PC-3 (cell line): ENCODE data around the gene SLC12A2. TPM values are rescaled to one million over a fixed set of nuclear protein-coding genes. Genes with fewer than 3 reads are reported as not detected.

Experiments
- ATAC-seq: fragments of 200-7000 bp; cut with Tn5 transposase; 2 replicates; pipeline ENCODE4 v1.9.1; 2020; ENCODE audit warnings: mild to moderate bottlenecking, moderate library complexity
- BruUV-seq: library from RNA; stranded (reverse); fragments of 400-500 nt; replicated peaks from 2 replicates; lab custom pipeline; 2021; lab: Mats Ljungman, UMichigan
- CTCF ChIA-PET: fragments of 300-600 bp; sonication (Branson Sonifier 250); formaldehyde crosslinking; loops from one replicate; lab custom pipeline; 2022; ENCODE audit warnings: antibody characterized with exemption; lab: Charles Lee
- POLR2A ChIA-PET: fragments of 300-600 bp; sonication (Branson Sonifier 250); formaldehyde crosslinking; loops from one replicate; lab custom pipeline; 2022; ENCODE audit warnings: antibody characterized with exemption; ENCODE audit not compliant: unreplicated experiment; lab: Charles Lee
- DNase-seq: peaks from one replicate; pipeline ENCODE4 v3.0.0-alpha.2; 2015
- H2AFZ ChIP-seq: fragments of 300-600 bp; sonication (generic); 2 replicates; pipeline ENCODE4 v1.6.0; 2016; ENCODE audit warnings: antibody characterized with exemption, low read length
- H3F3A ChIP-seq: fragments of 300-600 bp; sonication (generic); one replicate; pipeline ENCODE4 v1.6.0; 2017; ENCODE audit warnings: antibody characterized with exemption, low read length, control low read depth, mild to moderate bottlenecking; ENCODE audit not compliant: unreplicated experiment
- H3K27ac ChIP-seq: fragments of 300-600 bp; sonication (generic); 2 replicates; pipeline ENCODE4 v1.5.1; 2016; ENCODE audit warnings: mild to moderate bottlenecking, low read length
- H3K27me3 ChIP-seq: fragments of 300-600 bp; sonication (generic); 2 replicates; pipeline ENCODE4 v1.6.1; 2016; ENCODE audit warnings: low read length, mixed read lengths
- H3K36me3 ChIP-seq: fragments of 300-600 bp; sonication (generic); 2 replicates; pipeline ENCODE4 v1.6.1; 2016; ENCODE audit warnings: low read depth, mixed run types, low read length, mixed read lengths
- H3K4me1 ChIP-seq: fragments of 300-600 bp; sonication (generic); 2 replicates; pipeline ENCODE4 v1.5.1; 2016; ENCODE audit warnings: low read length; ENCODE audit not compliant: insufficient read depth
- H3K4me2 ChIP-seq: fragments of 300-600 bp; sonication (generic); 2 replicates; pipeline ENCODE4 v1.6.0; 2016; ENCODE audit warnings: low read length
- H3K4me3 ChIP-seq: fragments of 300-600 bp; sonication (generic); 2 replicates; pipeline ENCODE4 v1.5.1; 2016; ENCODE audit warnings: mild to moderate bottlenecking, low read length, mixed read lengths
- H3K79me2 ChIP-seq: fragments of 300-600 bp; sonication (generic); 2 replicates; pipeline ENCODE4 v1.6.1; 2017; ENCODE audit warnings: low read length, mixed read lengths
- H3K9ac ChIP-seq: fragments of 300-600 bp; sonication (generic); 2 replicates; pipeline ENCODE4 v1.6.0; 2016; ENCODE audit warnings: mild to moderate bottlenecking, low read length
- H3K9me2 ChIP-seq: fragments of 300-600 bp; sonication (generic); replicated peaks from 2 replicates; pipeline ENCODE4 v1.6.1; 2016; ENCODE audit warnings: mixed run types, low read length, mixed read lengths
- H3K9me3 ChIP-seq: fragments of 300-600 bp; sonication (generic); 2 replicates; pipeline ENCODE4 v1.6.1; 2016; ENCODE audit warnings: low read length, mixed read lengths
- H4K20me1 ChIP-seq: fragments of 300-600 bp; sonication (generic); 2 replicates; pipeline ENCODE4 v1.6.1; 2016; ENCODE audit warnings: low read length, mixed read lengths
- EZH2 ChIP-seq: fragments of 300-600 bp; sonication (generic); IDR thresholded peaks from one replicate; pipeline ENCODE4 v1.6.1; 2017; ENCODE audit warnings: antibody characterized with exemption, mild to moderate bottlenecking, low read length; ENCODE audit not compliant: unreplicated experiment
- EZH2phosphoT487 ChIP-seq: fragments of 300-600 bp; sonication (generic); IDR thresholded peaks from 2 replicates; pipeline ENCODE4 v1.6.1; 2018; ENCODE audit warnings: mild to moderate bottlenecking, antibody characterized with exemption, low read length, borderline replicate concordance
- intact Hi-C: fragments of 100-400 bp; cut with micrococcal nuclease; formaldehyde crosslinking; loops from 2 replicates; pipeline ENCODE4 v1.9.0; 2023
- total RNA-seq: library from RNA; depleted of rRNA; stranded (reverse); fragments of >200 nt; gene quantifications from 2 replicates; pipeline ENCODE4 v1.2.3, GENCODE V29; 2014
- TF ChIP-seq, protein P1 (sequence below): fragments of 300-600 bp; sonication (generic); conservative IDR thresholded peaks from 2 replicates; pipeline ENCODE4 v1.5.1; 2017; ENCODE audit warnings: antibody characterized with exemption, low read depth, mild to moderate bottlenecking, low read length

The SLC12A2 gene
- total RNA-seq, 1 experiment from 2014 or later: 33.9 TPM

- ChIA-PET POLR2A (no interaction called here), CTCF (no interaction called here)
Measured at GRCh38 chr5:128212191-128212806, 128.7 kb downstream of the SLC12A2 start.

DNA sequence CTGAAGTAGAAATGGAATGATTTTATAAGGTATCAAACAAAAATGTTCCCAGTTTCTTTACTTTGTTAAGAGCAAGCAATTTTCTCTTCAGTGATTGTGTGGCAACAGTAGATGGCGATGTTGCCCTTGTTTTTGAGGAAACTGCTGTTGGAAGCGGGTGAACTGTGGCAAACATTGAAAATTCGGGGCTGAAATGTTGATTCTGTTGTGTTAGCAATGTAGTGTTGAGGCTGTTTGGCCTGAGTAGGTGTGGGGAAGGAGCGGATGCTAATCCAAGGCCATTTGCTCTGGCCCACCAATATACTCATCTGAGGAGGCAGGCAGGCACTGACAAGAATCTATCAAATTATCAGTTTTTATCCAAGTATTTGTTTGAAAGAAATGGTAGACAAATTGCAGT lies 129.8 kb downstream of the SLC12A2 start:
- Histone ChIP-seq H3K9me3 (no peaks in the 10 kb centered on the region), H3K4me2 (peak overlapping the region; percentile 27; the same call in 1 of the 2 replicates), H3F3A (no peaks in the 10 kb centered on the region), H3K4me3 (no peak overlapping the region), H2AFZ (no peak overlapping the region), H3K27me3 (no peaks in the 10 kb centered on the region), H3K36me3 (no peaks in the 10 kb centered on the region), H3K9me2 (no peaks in the 10 kb centered on the region), H3K79me2 (no peaks in the 10 kb centered on the region), H4K20me1 (no peaks in the 10 kb centered on the region), H3K4me1 (peaks cover 13% of the 10 kb centered on the region), H3K27ac (no peak overlapping the region), H3K9ac (no peak overlapping the region)
- CTCF ChIA-PET: no interaction called here
- ATAC-seq (peak; percentile 53), DNase-seq (peak; percentile 84)
- TF ChIP-seq EZH2: no peak
- TF ChIP-seq EZH2phosphoT487: no peak
- TF ChIP-seq, protein P1, sequence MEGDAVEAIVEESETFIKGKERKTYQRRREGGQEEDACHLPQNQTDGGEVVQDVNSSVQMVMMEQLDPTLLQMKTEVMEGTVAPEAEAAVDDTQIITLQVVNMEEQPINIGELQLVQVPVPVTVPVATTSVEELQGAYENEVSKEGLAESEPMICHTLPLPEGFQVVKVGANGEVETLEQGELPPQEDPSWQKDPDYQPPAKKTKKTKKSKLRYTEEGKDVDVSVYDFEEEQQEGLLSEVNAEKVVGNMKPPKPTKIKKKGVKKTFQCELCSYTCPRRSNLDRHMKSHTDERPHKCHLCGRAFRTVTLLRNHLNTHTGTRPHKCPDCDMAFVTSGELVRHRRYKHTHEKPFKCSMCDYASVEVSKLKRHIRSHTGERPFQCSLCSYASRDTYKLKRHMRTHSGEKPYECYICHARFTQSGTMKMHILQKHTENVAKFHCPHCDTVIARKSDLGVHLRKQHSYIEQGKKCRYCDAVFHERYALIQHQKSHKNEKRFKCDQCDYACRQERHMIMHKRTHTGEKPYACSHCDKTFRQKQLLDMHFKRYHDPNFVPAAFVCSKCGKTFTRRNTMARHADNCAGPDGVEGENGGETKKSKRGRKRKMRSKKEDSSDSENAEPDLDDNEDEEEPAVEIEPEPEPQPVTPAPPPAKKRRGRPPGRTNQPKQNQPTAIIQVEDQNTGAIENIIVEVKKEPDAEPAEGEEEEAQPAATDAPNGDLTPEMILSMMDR: peak; percentile 97
- no TSS peak for BruUV-seq
- POLR2A ChIA-PET: no interaction called here
- intact Hi-C loops: loop anchor here (1.0 to 5.0 kb wide), 6 partner anchors 134 to 1554 kb away; no protein-coding TSS in a partner anchor

More at GRCh38 chr5:128212191-128212806, 128.7 kb downstream of the SLC12A2 start:
- no peak overlapping the region for H3K4me3 ChIP-seq
- no peaks in the 10 kb centered on the region for H3K36me3 ChIP-seq
- no peak overlapping the region for H3K27ac ChIP-seq
- no peaks in the 10 kb centered on the region for H3K79me2 ChIP-seq
- H3K4me2 ChIP-seq: no peak overlapping the region
- H3K4me1 ChIP-seq: peaks cover 9% of the 10 kb centered on the region
- TF ChIP-seq EZH2: no peak
- TF ChIP-seq, protein P1: no peak
- TF ChIP-seq EZH2phosphoT487: no peak
- intact Hi-C loops: loop anchor here (2.0 to 5.0 kb wide), 4 partner anchors 135 to 1555 kb away; no protein-coding TSS in a partner anchor
- H3K9me3 ChIP-seq: no peaks in the 10 kb centered on the region
- ATAC-seq: no peak
- no peaks in the 10 kb centered on the region for H3K9me2 ChIP-seq
- no peak overlapping the region for H3K9ac ChIP-seq
- H4K20me1 ChIP-seq: no peaks in the 10 kb centered on the region
- no peaks in the 10 kb centered on the region for H3K27me3 ChIP-seq
- no TSS peak for BruUV-seq
- DNase-seq: no peak
- H3F3A ChIP-seq: no peaks in the 10 kb centered on the region
- no peak overlapping the region for H2AFZ ChIP-seq

GRCh38 chr5:128213833-128214232 lies 130.3 kb downstream of the SLC12A2 start:
- Histone ChIP-seq H2AFZ (no peak overlapping the region), H3K27me3 (no peaks in the 10 kb centered on the region), H4K20me1 (no peaks in the 10 kb centered on the region), H3K9me2 (no peaks in the 10 kb centered on the region), H3K4me2 (peak overlapping the region; percentile 27; the same call in 1 of the 2 replicates), H3K9me3 (no peaks in the 10 kb centered on the region), H3K27ac (no peak overlapping the region), H3K9ac (no peak overlapping the region), H3F3A (no peaks in the 10 kb centered on the region), H3K79me2 (no peaks in the 10 kb centered on the region), H3K4me3 (no peak overlapping the region), H3K36me3 (no peaks in the 10 kb centered on the region), H3K4me1 (peaks cover 13% of the 10 kb centered on the region)
- TF ChIP-seq, protein P1: no peak
- intact Hi-C loops: loop anchor here (1.0 to 5.0 kb wide), 6 partner anchors 133 to 1553 kb away; no protein-coding TSS in a partner anchor
- BruUV-seq: no TSS peak
- CTCF ChIA-PET: no interaction called here
- ATAC-seq (no peak), DNase-seq (peak; percentile 26)
- POLR2A ChIA-PET: no interaction called here
